HEK293T (cell line): ENCODE results near the gene IL17RD.

Source experiments
- CTCF ChIA-PET: fragments of 350-600 bp; formaldehyde crosslinking; extraction: SDS; loops from one replicate; lab custom pipeline; 2021; ENCODE audit warnings: antibody characterized with exemption, inconsistent platforms; lab: Yijun Ruan, JAX
- POLR2A ChIA-PET: fragments of 350-600 bp; formaldehyde crosslinking; extraction: SDS; loops from one replicate; lab custom pipeline; 2020; ENCODE audit warnings: antibody characterized with exemption, inconsistent platforms; lab: Yijun Ruan, JAX
- DNase-seq: peaks from one replicate; pipeline ENCODE4 v3.0.0; 2012; ENCODE audit warnings: mixed read lengths; ENCODE audit errors: extremely low spot score
- ARNT ChIP-seq: fragments of 450-650 bp; IDR thresholded peaks from 2 replicates; pipeline ENCODE4 v1.6.1; 2017; ENCODE audit warnings: mild to moderate bottlenecking
- BHLHE40 ChIP-seq: fragments of 450-650 bp; IDR thresholded peaks from 2 replicates; pipeline ENCODE4 v1.6.1; 2016; ENCODE audit warnings: mild to moderate bottlenecking, moderate library complexity, borderline replicate concordance
- CTBP1 ChIP-seq: fragments of 450-650 bp; IDR thresholded peaks from 2 replicates; pipeline ENCODE4 v1.6.1; 2016; ENCODE audit warnings: borderline replicate concordance
- ELF4 ChIP-seq: fragments of 450-650 bp; IDR thresholded peaks from 2 replicates; pipeline ENCODE4 v1.6.1; 2017; ENCODE audit warnings: antibody characterized with exemption
- FOXA1 ChIP-seq: fragments of 450-650 bp; IDR thresholded peaks from 2 replicates; pipeline ENCODE4 v1.6.1; 2016; ENCODE audit warnings: mild to moderate bottlenecking
- FOXK2 ChIP-seq: fragments of 450-650 bp; IDR thresholded peaks from 2 replicates; pipeline ENCODE4 v1.6.1; 2016; ENCODE audit warnings: mild to moderate bottlenecking
- FOXM1 ChIP-seq: fragments of 450-650 bp; IDR thresholded peaks from 2 replicates; pipeline ENCODE4 v1.6.1; 2017; ENCODE audit warnings: mild to moderate bottlenecking, borderline replicate concordance
- HDGF ChIP-seq: fragments of 450-650 bp; IDR thresholded peaks from 2 replicates; pipeline ENCODE4 v1.6.1; 2017; ENCODE audit warnings: antibody characterized with exemption, borderline replicate concordance
- L3MBTL2 ChIP-seq: fragments of 450-650 bp; conservative IDR thresholded peaks from 2 replicates; pipeline ENCODE4 v1.6.1; 2016; ENCODE audit warnings: mild to moderate bottlenecking
- LEF1 ChIP-seq: fragments of 450-650 bp; IDR thresholded peaks from 2 replicates; pipeline ENCODE4 v1.6.1; 2017; ENCODE audit warnings: mild to moderate bottlenecking, borderline replicate concordance
- NFRKB ChIP-seq: fragments of 450-650 bp; IDR thresholded peaks from 2 replicates; pipeline ENCODE4 v1.6.1; 2016; ENCODE audit warnings: mild to moderate bottlenecking, moderate library complexity
- PKNOX1 ChIP-seq: fragments of 450-650 bp; IDR thresholded peaks from 2 replicates; pipeline ENCODE4 v1.6.1; 2016
- SP1 ChIP-seq: fragments of 450-650 bp; IDR thresholded peaks from 2 replicates; pipeline ENCODE4 v1.6.1; 2017
- SUZ12 ChIP-seq: fragments of 450-650 bp; IDR thresholded peaks from 2 replicates; pipeline ENCODE4 v1.6.1; 2016; ENCODE audit warnings: mild to moderate bottlenecking
- TARDBP ChIP-seq: fragments of 450-650 bp; IDR thresholded peaks from 2 replicates; pipeline ENCODE4 v1.6.1; 2016
- ZNF384 ChIP-seq: fragments of 450-650 bp; IDR thresholded peaks from 2 replicates; pipeline ENCODE4 v1.6.1; 2016

The IL17RD gene

GRCh38 chr3:57079474-57079831, 85.7 kb downstream of the IL17RD start:
- POLR2A ChIA-PET: interaction anchor here (0.6 to 1.0 kb wide), 4 partner anchors 14 to 87 kb away, joined by 3 to 4 read pairs (median 4); no protein-coding TSS in a partner anchor
- DNase-seq: no peak
- TF ChIP-seq FOXM1 (0 out of 2 replicates have a peak, but pooled peaks have one; percentile 7), ZNF384 (no peak), L3MBTL2 (peak; percentile 84), ARNT (no peak), FOXK2 (no peak)
- CTCF ChIA-PET: interaction anchor here (1.3 kb wide), 1 partner anchor 20 kb away, joined by 3 read pairs; no protein-coding TSS in a partner anchor

GRCh38 chr3:57078635-57079473, 86.3 kb downstream of the IL17RD start:
- TF ChIP-seq HDGF (peak; percentile 21; the same call in 1 of the 2 replicates), ELF4 (peak; percentile 55; the same call in 1 of the 2 replicates), ARNT (no peak), SP1 (no peak)
- DNase-seq: peak; percentile 81
- CTCF ChIA-PET: interaction anchor here (1.3 kb wide), 1 partner anchor 21 kb away, joined by 3 read pairs; no protein-coding TSS in a partner anchor
- POLR2A ChIA-PET: interaction anchor here (0.6 to 0.8 kb wide), 2 partner anchors 82 to 86 kb away, joined by 3 to 4 read pairs; no protein-coding TSS in a partner anchor

- CTCF ChIA-PET: interaction anchor here (0.6 to 0.8 kb wide), 2 partner anchors 82 to 503 kb away, joined by 3 read pairs; no protein-coding TSS in a partner anchor
- DNase-seq: peak; percentile 57
- TF ChIP-seq PKNOX1: no peak
- no peak for TF ChIP-seq FOXM1
- no peak for TF ChIP-seq ZNF384
- no peak for TF ChIP-seq ELF4
- no peak for TF ChIP-seq SP1
- POLR2A ChIA-PET: no interaction called here
Measured at GRCh38 chr3:57078344-57078634, 86.9 kb downstream of the IL17RD start.

- DNase-seq: no peak
- no peak for TF ChIP-seq L3MBTL2
- TF ChIP-seq HDGF: no peak
- TF ChIP-seq FOXA1: no peak
- TF ChIP-seq SP1: no peak
- TF ChIP-seq ARNT: no peak
- no peak for TF ChIP-seq SUZ12
- no peak for TF ChIP-seq LEF1
- TF ChIP-seq FOXM1: no peak
- no peak for TF ChIP-seq TARDBP
- no peak for TF ChIP-seq CTBP1
- TF ChIP-seq BHLHE40: no peak
- TF ChIP-seq PKNOX1: no peak
- no peak for TF ChIP-seq NFRKB
- no peak for TF ChIP-seq ELF4
- CTCF ChIA-PET: interaction anchor here (0.6 to 0.8 kb wide), 2 partner anchors 82 to 503 kb away, joined by 3 read pairs; no protein-coding TSS in a partner anchor
- POLR2A ChIA-PET: no interaction called here
Measured at GRCh38 chr3:57077630-57078343, 87.4 kb downstream of the IL17RD start.

GRCh38 chr3:57076422-57076951, 88.7 kb downstream of the IL17RD start:
- no peak for TF ChIP-seq FOXK2
- ChIA-PET POLR2A (no interaction called here), CTCF (no interaction called here)
- DNase-seq: no peak

- POLR2A ChIA-PET: no interaction called here
- DNase-seq: no peak
- CTCF ChIA-PET: no interaction called here
- TF ChIP-seq FOXM1: no peak
- no peak for TF ChIP-seq FOXK2
- no peak for TF ChIP-seq NFRKB
- no peak for TF ChIP-seq SP1
- TF ChIP-seq PKNOX1: no peak
- TF ChIP-seq TARDBP: no peak
- TF ChIP-seq ELF4: no peak
- no peak for TF ChIP-seq ARNT
- TF ChIP-seq CTBP1: no peak
- TF ChIP-seq L3MBTL2: no peak
- TF ChIP-seq FOXA1: no peak
- TF ChIP-seq SUZ12: no peak
Measured at GRCh38 chr3:57074135-57074534, 91.0 kb downstream of the IL17RD start.
